ENCODE measurements around the gene B4GALT1. TPM values are rescaled to one million over a fixed set of nuclear protein-coding genes. Genes with fewer than 3 reads are reported as not detected.

The B4GALT1 gene
- total and polyA plus RNA-seq, 8 donors: 6.4 to 125 (median 24.9) TPM

- intact Hi-C loops (cut with DNase I; ENCODE audit: low total_unique reads): no loop called here
- no peaks in the 10 kb centered on the region for H3K27me3 ChIP-seq
- no peaks in the 10 kb centered on the region for H3K9me3 ChIP-seq
- no peak overlapping the region for H3K4me3 ChIP-seq
- WGBS, 5 donors: 74 to 79% (median 77%) methylated on average over 8 of the region's 8 CpGs
- no peak for DNase-seq
- no peaks in the 10 kb centered on the region for H3K36me3 ChIP-seq
- TF ChIP-seq POLR2A (IDR thresholded peaks at IDR 0.05) (no peak), POLR2AphosphoS5 (IDR thresholded peaks at IDR 0.05) (no peak), EP300 (IDR thresholded peaks at IDR 0.05) (no peak)
- TF ChIP-seq, protein P1, sequence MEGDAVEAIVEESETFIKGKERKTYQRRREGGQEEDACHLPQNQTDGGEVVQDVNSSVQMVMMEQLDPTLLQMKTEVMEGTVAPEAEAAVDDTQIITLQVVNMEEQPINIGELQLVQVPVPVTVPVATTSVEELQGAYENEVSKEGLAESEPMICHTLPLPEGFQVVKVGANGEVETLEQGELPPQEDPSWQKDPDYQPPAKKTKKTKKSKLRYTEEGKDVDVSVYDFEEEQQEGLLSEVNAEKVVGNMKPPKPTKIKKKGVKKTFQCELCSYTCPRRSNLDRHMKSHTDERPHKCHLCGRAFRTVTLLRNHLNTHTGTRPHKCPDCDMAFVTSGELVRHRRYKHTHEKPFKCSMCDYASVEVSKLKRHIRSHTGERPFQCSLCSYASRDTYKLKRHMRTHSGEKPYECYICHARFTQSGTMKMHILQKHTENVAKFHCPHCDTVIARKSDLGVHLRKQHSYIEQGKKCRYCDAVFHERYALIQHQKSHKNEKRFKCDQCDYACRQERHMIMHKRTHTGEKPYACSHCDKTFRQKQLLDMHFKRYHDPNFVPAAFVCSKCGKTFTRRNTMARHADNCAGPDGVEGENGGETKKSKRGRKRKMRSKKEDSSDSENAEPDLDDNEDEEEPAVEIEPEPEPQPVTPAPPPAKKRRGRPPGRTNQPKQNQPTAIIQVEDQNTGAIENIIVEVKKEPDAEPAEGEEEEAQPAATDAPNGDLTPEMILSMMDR (IDR thresholded peaks at IDR 0.05): no peak
- peak overlapping the region in 1 of 5 donors; percentile 29 for H3K27ac ChIP-seq
- H3K4me1 ChIP-seq: peaks cover 8 to 20% (median 12%) of the 10 kb centered on the region in 4 donors
These were observed 13.5 kb upstream of the B4GALT1 start for GRCh38 chr9:33180526-33181184.

DNA sequence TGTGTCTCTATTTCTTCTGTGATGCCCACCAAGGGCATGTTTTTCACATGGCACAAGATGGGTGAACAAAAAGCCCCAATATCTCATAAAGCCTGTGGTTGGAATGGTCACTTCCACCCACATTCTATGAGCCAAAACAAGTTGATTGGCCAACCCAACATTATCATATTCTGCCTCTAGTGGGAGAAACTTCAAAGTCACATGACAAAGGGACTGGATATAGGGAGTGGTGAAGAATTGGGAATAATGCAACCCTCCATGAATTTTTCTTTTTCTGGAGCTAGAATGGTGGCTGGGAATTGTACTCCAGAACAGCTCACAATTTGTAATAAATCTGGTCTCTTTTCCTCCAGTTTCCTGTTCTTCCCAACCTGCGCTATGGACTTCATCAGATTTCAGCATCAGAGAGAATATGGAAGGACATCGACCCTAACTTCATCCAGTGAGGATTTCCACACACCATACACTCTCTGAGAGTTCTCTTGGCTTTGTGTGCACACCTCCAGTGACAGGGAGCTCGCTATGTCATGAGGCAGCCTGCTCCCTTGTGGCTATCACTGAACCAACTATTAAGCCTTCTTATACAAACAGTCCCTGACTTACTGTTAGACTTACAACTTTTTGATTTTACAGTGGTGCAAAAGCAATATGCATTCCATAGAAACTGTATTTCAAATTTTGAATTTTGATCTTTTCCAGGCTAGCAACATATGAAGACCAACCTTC is 12.0 kb upstream of the B4GALT1 start:
- TF ChIP-seq, protein P1 (IDR thresholded peaks at IDR 0.05): peak in 2 of 7 experiments; percentile 12 to 43
- TF ChIP-seq EP300 (IDR thresholded peaks at IDR 0.05): no peak
- H3K4me1 ChIP-seq: peaks cover 0 to 5% (median 0%) of the 10 kb centered on the region in 4 donors
- DNase-seq: peak in 1 of 2 donors; percentile 55
- H3K36me3 ChIP-seq: no peaks in the 10 kb centered on the region
- no peaks in the 10 kb centered on the region for H3K27me3 ChIP-seq
- WGBS, 5 donors: 63 to 81% (median 74%) methylated on average over 3 of the region's 3 CpGs
- H3K4me3 ChIP-seq: no peak overlapping the region
- intact Hi-C loops (cut with DNase I; ENCODE audit: low total_unique reads): no loop called here
- H3K27ac ChIP-seq: no peak overlapping the region
- H3K9me3 ChIP-seq: no peaks in the 10 kb centered on the region

- Histone ChIP-seq H3K27me3 (no peaks in the 10 kb centered on the region), H3K4me1 (peaks cover 0 to 10% (median 2%) of the 10 kb centered on the region in 4 donors), H3K4me3 (no peak overlapping the region), H3K27ac (no peak overlapping the region), H3K9me3 (no peaks in the 10 kb centered on the region), H3K36me3 (no peaks in the 10 kb centered on the region)
- DNase-seq: no peak
- intact Hi-C loops (cut with DNase I; ENCODE audit: low total_unique reads): no loop called here
- TF ChIP-seq, protein P1 (IDR thresholded peaks at IDR 0.05): no peak
- TF ChIP-seq POLR2AphosphoS5 (IDR thresholded peaks at IDR 0.05) (no peak), EP300 (IDR thresholded peaks at IDR 0.05) (no peak), POLR2A (IDR thresholded peaks at IDR 0.05) (no peak)
These were observed 10.5 kb upstream of the B4GALT1 start for GRCh38 chr9:33177639-33178038.

GRCh38 chr9:33177086-33177485 is 9.9 kb upstream of the B4GALT1 start:
- no peak for DNase-seq
- no peak overlapping the region for H3K4me3 ChIP-seq
- TF ChIP-seq EP300 (IDR thresholded peaks at IDR 0.05) (no peak), POLR2AphosphoS5 (IDR thresholded peaks at IDR 0.05) (no peak), POLR2A (IDR thresholded peaks at IDR 0.05) (no peak)
- TF ChIP-seq, protein P1 (IDR thresholded peaks at IDR 0.05): no peak
- H3K9me3 ChIP-seq: no peaks in the 10 kb centered on the region
- no peak overlapping the region for H3K27ac ChIP-seq
- H3K4me1 ChIP-seq: peaks cover 0 to 16% (median 4%) of the 10 kb centered on the region in 4 donors
- no peaks in the 10 kb centered on the region for H3K36me3 ChIP-seq
- WGBS, 5 donors: 82 to 94% (median 89%) methylated on average over 4 of the region's 4 CpGs
- intact Hi-C loops (cut with DNase I; ENCODE audit: low total_unique reads): no loop called here
- no peaks in the 10 kb centered on the region for H3K27me3 ChIP-seq
